Upper lobe of left lung (tissue), 6 donors: ENCODE results near the gene LIMCH1. TPM values are rescaled to one million over a fixed set of nuclear protein-coding genes. Genes with fewer than 3 reads are reported as not detected.
"Not testable (repeated sequence)": the region's sequence is repeated elsewhere in the genome, so short reads cannot be mapped to it uniquely, and the experiment has no call there.

Source experiments
- ATAC-seq, 2 donors: fragments of 200-7000 bp; cut with Tn5 transposase; one replicate each; pipeline ENCODE4 v1.9.1; 2022; ENCODE audit warnings: mild to moderate bottlenecking in 2 of 2, moderate library complexity in 2 of 2; ENCODE audit not compliant: low FRiP score in 2 of 2
- DNase-seq, 2 donors: peaks; one replicate each; pipeline ENCODE4 v3.0.0-alpha.2; 2019 to 2020
- H3K27ac ChIP-seq, 4 donors: fragments of 200-600 bp; sonication (generic); one replicate each; pipeline ENCODE4 v1.5.1; 2016 to 2019
- H3K27me3 ChIP-seq, 4 donors: fragments of 200-600 bp; sonication (generic); one replicate each; pipeline ENCODE4 v1.5.1; 2017 to 2019
- H3K36me3 ChIP-seq, 4 donors: fragments of 200-600 bp; sonication (generic); one replicate each; pipeline ENCODE4 v1.5.1; 2016 to 2019
- H3K4me1 ChIP-seq, 4 donors: fragments of 200-600 bp; sonication (generic); one replicate each; pipeline ENCODE4 v1.5.1; 2018 to 2019
- H3K4me3 ChIP-seq, 4 donors: fragments of 200-600 bp; sonication (generic); one replicate each; pipeline ENCODE4 v1.5.1; 2017 to 2019; ENCODE audit warnings: mild to moderate bottlenecking in 2 of 4, moderate library complexity in 1 of 4
- H3K9me3 ChIP-seq, 4 donors: fragments of 200-600 bp; sonication (generic); one replicate each; pipeline ENCODE4 v1.5.1; 2018 to 2019
- CTCF ChIP-seq, 6 experiments: fragments of 450-650 bp in 4 of 6; fragments of 200-600 bp in 2 of 6; sonication (generic) in 2 of 6; IDR thresholded peaks; one replicate each; pipeline ENCODE4 v1.5.1; 2016 to 2019; ENCODE audit warnings: antibody characterized with exemption in 6 of 6
- EP300 ChIP-seq, 4 donors: sonication (generic); formaldehyde crosslinking; IDR thresholded peaks; one replicate each; pipeline ENCODE4 v1.5.1; 2017; ENCODE audit warnings: antibody characterized with exemption in 4 of 4, control low read depth in 2 of 4
- POLR2A ChIP-seq, 4 donors: fragments of 450-650 bp; IDR thresholded peaks; one replicate each; pipeline ENCODE4 v1.5.1; 2016 to 2017; ENCODE audit warnings: antibody characterized with exemption in 4 of 4, mild to moderate bottlenecking in 2 of 4
- POLR2AphosphoS5 ChIP-seq, 2 donors: sonication (generic); formaldehyde crosslinking; IDR thresholded peaks; one replicate each; pipeline ENCODE4 v1.5.1; 2017; ENCODE audit warnings: antibody characterized with exemption in 2 of 2
- WGBS, 2 donors: methylation state at CpG; one replicate each; pipeline ENCODE4 v1.1.5; 2017 to 2018; 5-methylcytosine and 5-hydroxymethylcytosine counted together
- total RNA-seq, 6 donors: library from RNA; depleted of rRNA in 4 of 6; stranded (reverse); fragments of >200 nt in 4 of 6; gene quantifications; one replicate each; pipeline versions ENCODE4 v1.1.0 to v1.2.1, GENCODE V29; 2016 to 2021
- donor health status: DM: no; HTN: no; CAD: no; lungs with moderate emphysema.
- donor health status: DM: no; HTN: yes; CAD: no; lungs with severe emphysema.

The LIMCH1 gene
- total RNA-seq, 6 donors from 2014 or later, result 231 to 598 (median 331) TPM

- H3K36me3 ChIP-seq, result peaks cover 0 to 50% (median 3%) of the 10 kb centered on the region in 4 donors
- DNase-seq (peak in 1 of 2 donors; percentile 53), ATAC-seq (peak in 1 of 2 donors; percentile 27)
- TF ChIP-seq POLR2A (IDR thresholded peaks at IDR 0.05) (no peak), EP300 (IDR thresholded peaks at IDR 0.05) (no peak), CTCF (IDR thresholded peaks at IDR 0.05) (no peak), POLR2AphosphoS5 (IDR thresholded peaks at IDR 0.05) (no peak)
- H3K27me3 ChIP-seq, result no peaks in the 10 kb centered on the region
- no peaks in the 10 kb centered on the region for H3K9me3 ChIP-seq
- WGBS, 2 donors, result 62 to 72% methylated on average over 4 of the region's 4 CpGs
- no peak overlapping the region for H3K4me3 ChIP-seq
- no peaks in the 10 kb centered on the region for H3K4me1 ChIP-seq
- H3K27ac ChIP-seq, result no peak overlapping the region
Observed at GRCh38 chr4:41696763-41697162, 158.8 kb downstream of the LIMCH1 start.

- Histone ChIP-seq H3K4me3 (no peak overlapping the region), H3K4me1 (no peaks in the 10 kb centered on the region), H3K36me3 (peaks cover 0 to 21% (median 0%) of the 10 kb centered on the region in 4 donors), H3K27me3 (no peaks in the 10 kb centered on the region), H3K9me3 (no peaks in the 10 kb centered on the region), H3K27ac (no peak overlapping the region)
- ATAC-seq (no peak), DNase-seq (no peak)
- 73 to 79% methylated on average over 3 of the region's 3 CpGs for WGBS, 2 donors
- TF ChIP-seq POLR2AphosphoS5 (IDR thresholded peaks at IDR 0.05) (no peak), EP300 (IDR thresholded peaks at IDR 0.05) (no peak), CTCF (IDR thresholded peaks at IDR 0.05) (no peak), POLR2A (IDR thresholded peaks at IDR 0.05) (no peak)
Observed at GRCh38 chr4:41701983-41702382, 164.0 kb downstream of the LIMCH1 start.

GRCh38 chr4:41702770-41703169 lies 164.8 kb downstream of the LIMCH1 start:
- H3K27me3 ChIP-seq, result no peaks in the 10 kb centered on the region
- DNase-seq, result no peak
- H3K27ac ChIP-seq, result no peak overlapping the region
- no peak for TF ChIP-seq CTCF (IDR thresholded peaks at IDR 0.05)
- TF ChIP-seq POLR2AphosphoS5 (IDR thresholded peaks at IDR 0.05), result no peak
- TF ChIP-seq EP300 (IDR thresholded peaks at IDR 0.05), result no peak
- no peak for TF ChIP-seq POLR2A (IDR thresholded peaks at IDR 0.05)
- no peak overlapping the region for H3K4me3 ChIP-seq
- ATAC-seq, result no peak
- no peaks in the 10 kb centered on the region for H3K9me3 ChIP-seq
- no peaks in the 10 kb centered on the region for H3K4me1 ChIP-seq
- H3K36me3 ChIP-seq, result peaks cover 0 to 15% (median 0%) of the 10 kb centered on the region in 4 donors
- 70 to 75% methylated on average over 4 of the region's 4 CpGs for WGBS, 2 donors

- H3K4me3 ChIP-seq, result no peak overlapping the region
- H3K27me3 ChIP-seq, result no peaks in the 10 kb centered on the region
- H3K36me3 ChIP-seq, result peaks cover 0 to 7% (median 0%) of the 10 kb centered on the region in 4 donors
- ATAC-seq (no peak), DNase-seq (no peak)
- WGBS, 2 donors, result 70 to 73% methylated on average over 3 of the region's 3 CpGs
- H3K9me3 ChIP-seq, result no peaks in the 10 kb centered on the region
- H3K27ac ChIP-seq, result no peak overlapping the region
- TF ChIP-seq POLR2A (IDR thresholded peaks at IDR 0.05) (no peak), POLR2AphosphoS5 (IDR thresholded peaks at IDR 0.05) (no peak), CTCF (IDR thresholded peaks at IDR 0.05) (no peak), EP300 (IDR thresholded peaks at IDR 0.05) (no peak)
- H3K4me1 ChIP-seq, result no peaks in the 10 kb centered on the region
Observed at GRCh38 chr4:41703785-41704184, 165.8 kb downstream of the LIMCH1 start.

GRCh38 chr4:41709844-41710481 lies 172.0 kb downstream of the LIMCH1 start:
- Histone ChIP-seq H3K27ac (no peak overlapping the region), H3K4me3 (no peak overlapping the region), H3K27me3 (no peaks in the 10 kb centered on the region), H3K4me1 (no peaks in the 10 kb centered on the region), H3K9me3 (no peaks in the 10 kb centered on the region), H3K36me3 (no peaks in the 10 kb centered on the region)
- DNase-seq (no peak), ATAC-seq (peak; percentile 54 to 68)
- TF ChIP-seq CTCF (IDR thresholded peaks at IDR 0.05) (no peak), POLR2AphosphoS5 (IDR thresholded peaks at IDR 0.05) (no peak), POLR2A (IDR thresholded peaks at IDR 0.05) (no peak)
- WGBS, 2 donors, result 59% methylated on average over 5 of the region's 5 CpGs

GRCh38 chr4:41711654-41712053 lies 173.7 kb downstream of the LIMCH1 start:
- not testable (repeated sequence) for ATAC-seq, DNase-seq, H3K4me3 ChIP-seq, H3K4me1 ChIP-seq, H3K27ac ChIP-seq, H3K36me3 ChIP-seq, H3K27me3 ChIP-seq, H3K9me3 ChIP-seq
- 87 to 95% methylated on average over 2 of the region's 2 CpGs for whole genome bisulfite sequencing, 2 donors
